Left ventricle myocardium inferior (tissue), 1 donor: ENCODE results near the gene FNDC3B. TPM values are rescaled to one million over a fixed set of nuclear protein-coding genes. Genes with fewer than 3 reads are reported as not detected.
"Not testable (repeated sequence)": the region's sequence is repeated elsewhere in the genome, so short reads cannot be mapped to it uniquely, and the experiment has no call there.

Experiments
- DNase-seq: peaks from one replicate; pipeline ENCODE4 v3.0.0-alpha.2; 2020
- H3K27ac ChIP-seq: fragments of 200-600 bp; replicated peaks from 2 replicates; pipeline ENCODE4 v1.8.0; 2021
- H3K27me3 ChIP-seq: fragments of 200-600 bp; 2 replicates; pipeline ENCODE4 v1.8.0; 2021; ENCODE audit warnings: low read depth
- H3K36me3 ChIP-seq: fragments of 200-600 bp; 2 replicates; pipeline ENCODE4 v1.8.0; 2021
- H3K4me1 ChIP-seq: fragments of 200-600 bp; 2 replicates; pipeline ENCODE4 v1.8.0; 2021
- H3K4me3 ChIP-seq: fragments of 200-600 bp; 2 replicates; pipeline ENCODE4 v1.8.0; 2021; ENCODE audit warnings: mild to moderate bottlenecking, moderate library complexity
- H3K9me3 ChIP-seq: fragments of 200-600 bp; replicated peaks from 2 replicates; pipeline ENCODE4 v1.8.0; 2021
- CTCF ChIP-seq: fragments of 200-600 bp; IDR thresholded peaks from 2 replicates; pipeline ENCODE4 v1.8.0; 2021; ENCODE audit warnings: antibody characterized with exemption, mild to moderate bottlenecking, borderline replicate concordance
- intact Hi-C: fragments of 100-400 bp; cut with micrococcal nuclease; formaldehyde crosslinking; loops from one replicate; pipeline ENCODE4 v1.11.0; 2022
- total RNA-seq: library from RNA; stranded (reverse); fragmentation: NEBNext Ultra II Directional; extraction: Animal tissue kit (Norgen Biotek cat#: 25700); gene quantifications from one replicate; pipeline ENCODE4 v1.2.1, GENCODE V29; 2021
- donor health status: DM: no; HTN: yes; CAD: no; lungs with severe emphysema.

FNDC3B gene
- total RNA-seq, 1 donor from 2014 or later = 75.7 TPM

GRCh38 chr3:171996178-171996817, 43.1 kb upstream of the FNDC3B start:
- Histone ChIP-seq H3K9me3 (peaks cover 17% of the 10 kb centered on the region), H3K36me3 (no peaks in the 10 kb centered on the region), H3K27ac (no peak overlapping the region), H3K4me1 (no peaks in the 10 kb centered on the region), H3K4me3 (no peak overlapping the region), H3K27me3 (no peaks in the 10 kb centered on the region)
- no peak for DNase-seq
- TF ChIP-seq CTCF = no peak
- intact Hi-C loops = no loop called here

- H3K4me1 ChIP-seq, intact Hi-C loops, DNase-seq, H3K36me3 ChIP-seq, H3K27me3 ChIP-seq, H3K4me3 ChIP-seq, H3K27ac ChIP-seq: not testable (repeated sequence)
- peaks cover 22% of the 10 kb centered on the region for H3K9me3 ChIP-seq
Observed at GRCh38 chr3:171998731-171999130, 40.6 kb upstream of the FNDC3B start.

- DNase-seq, intact Hi-C loops: not testable (repeated sequence)
Observed at GRCh38 chr3:172001616-172002015, 37.8 kb upstream of the FNDC3B start.

GRCh38 chr3:172002512-172003078, 36.8 kb upstream of the FNDC3B start:
- intact Hi-C loops = no loop called here
- H3K36me3 ChIP-seq = no peaks in the 10 kb centered on the region

More at GRCh38 chr3:172001616-172002015, 37.8 kb upstream of the FNDC3B start:
- peaks cover 13% of the 10 kb centered on the region for H3K9me3 ChIP-seq
- not testable (repeated sequence) for H3K4me1 ChIP-seq, H3K27me3 ChIP-seq, H3K27ac ChIP-seq, H3K36me3 ChIP-seq, H3K4me3 ChIP-seq

GRCh38 chr3:172003146-172003545, 36.2 kb upstream of the FNDC3B start:
- H3K4me3 ChIP-seq = no peak overlapping the region
- intact Hi-C loops = no loop called here
- no peaks in the 10 kb centered on the region for H3K27me3 ChIP-seq
- H3K4me1 ChIP-seq = no peaks in the 10 kb centered on the region
- DNase-seq = no peak
- no peak overlapping the region for H3K27ac ChIP-seq
- no peak for TF ChIP-seq CTCF
- peaks cover 5% of the 10 kb centered on the region for H3K9me3 ChIP-seq
- no peaks in the 10 kb centered on the region for H3K36me3 ChIP-seq

More at GRCh38 chr3:172002512-172003078, 36.8 kb upstream of the FNDC3B start:
- H3K4me1 ChIP-seq = no peaks in the 10 kb centered on the region
- no peak overlapping the region for H3K4me3 ChIP-seq
- no peaks in the 10 kb centered on the region for H3K27me3 ChIP-seq
- H3K9me3 ChIP-seq = peaks cover 5% of the 10 kb centered on the region
- DNase-seq = no peak
- no peak for TF ChIP-seq CTCF
- no peak overlapping the region for H3K27ac ChIP-seq

GRCh38 chr3:172007065-172007370, 32.4 kb upstream of the FNDC3B start:
- no peaks in the 10 kb centered on the region for H3K9me3 ChIP-seq
- H3K27me3 ChIP-seq = no peaks in the 10 kb centered on the region
- no peak for TF ChIP-seq CTCF
- H3K4me3 ChIP-seq = no peak overlapping the region
- no peak for DNase-seq
- H3K4me1 ChIP-seq = no peaks in the 10 kb centered on the region
- H3K36me3 ChIP-seq = no peaks in the 10 kb centered on the region
- H3K27ac ChIP-seq = no peak overlapping the region
- intact Hi-C loops = no loop called here
